ENCODE data around the gene CUL7. TPM values are rescaled to one million over a fixed set of nuclear protein-coding genes. Genes with fewer than 3 reads are reported as not detected.
"Not testable (repeated sequence)": the region's sequence is repeated elsewhere in the genome, so short reads cannot be mapped to it uniquely, and the experiment has no call there.

The CUL7 gene
- total and polyA plus RNA-seq, 9 donors: 9.3 to 29.1 (median 21.6) TPM

DNA sequence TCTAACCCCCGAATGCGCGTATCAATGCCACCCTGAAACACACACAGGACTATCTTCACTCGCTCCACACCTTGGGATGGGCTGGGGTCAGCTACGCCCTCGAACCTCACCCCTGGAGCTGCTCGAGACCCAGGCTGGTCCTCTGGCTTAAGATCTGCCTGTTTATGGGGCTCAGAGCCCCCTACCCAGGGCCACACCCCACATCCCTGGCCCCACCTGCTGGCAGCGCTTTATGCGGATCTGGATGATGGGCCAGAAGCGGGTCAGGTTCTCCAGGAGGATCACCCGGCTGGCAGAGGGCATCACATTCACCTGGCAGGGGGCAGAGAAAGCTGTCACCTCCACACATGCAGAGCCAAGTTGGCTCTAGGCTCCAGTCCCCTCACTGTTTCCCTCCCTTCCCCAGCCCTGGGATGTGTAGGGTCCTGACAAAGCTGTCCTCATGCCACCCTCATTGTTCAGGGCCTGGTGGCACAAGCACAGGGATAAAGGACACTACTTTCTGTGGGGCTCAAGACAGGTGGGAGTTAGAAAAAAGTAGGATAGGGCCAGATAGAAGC lies 8.2 kb downstream of the CUL7 start:
- 88 to 91% (median 90%) methylated on average over 11 of the region's 11 CpGs for WGBS, 3 donors
- H3K4me3 ChIP-seq: no peak overlapping the region
- TF ChIP-seq, protein P1, sequence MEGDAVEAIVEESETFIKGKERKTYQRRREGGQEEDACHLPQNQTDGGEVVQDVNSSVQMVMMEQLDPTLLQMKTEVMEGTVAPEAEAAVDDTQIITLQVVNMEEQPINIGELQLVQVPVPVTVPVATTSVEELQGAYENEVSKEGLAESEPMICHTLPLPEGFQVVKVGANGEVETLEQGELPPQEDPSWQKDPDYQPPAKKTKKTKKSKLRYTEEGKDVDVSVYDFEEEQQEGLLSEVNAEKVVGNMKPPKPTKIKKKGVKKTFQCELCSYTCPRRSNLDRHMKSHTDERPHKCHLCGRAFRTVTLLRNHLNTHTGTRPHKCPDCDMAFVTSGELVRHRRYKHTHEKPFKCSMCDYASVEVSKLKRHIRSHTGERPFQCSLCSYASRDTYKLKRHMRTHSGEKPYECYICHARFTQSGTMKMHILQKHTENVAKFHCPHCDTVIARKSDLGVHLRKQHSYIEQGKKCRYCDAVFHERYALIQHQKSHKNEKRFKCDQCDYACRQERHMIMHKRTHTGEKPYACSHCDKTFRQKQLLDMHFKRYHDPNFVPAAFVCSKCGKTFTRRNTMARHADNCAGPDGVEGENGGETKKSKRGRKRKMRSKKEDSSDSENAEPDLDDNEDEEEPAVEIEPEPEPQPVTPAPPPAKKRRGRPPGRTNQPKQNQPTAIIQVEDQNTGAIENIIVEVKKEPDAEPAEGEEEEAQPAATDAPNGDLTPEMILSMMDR (IDR thresholded peaks at IDR 0.05): no peak
- TF ChIP-seq EP300 (IDR thresholded peaks at IDR 0.05): no peak
- no peak for TF ChIP-seq POLR2A (IDR thresholded peaks at IDR 0.05)
- no peak for DNase-seq
- intact Hi-C loops (cut with DNase I): no loop called here
- no peaks in the 10 kb centered on the region for H3K27me3 ChIP-seq
- H3K4me1 ChIP-seq (ENCODE audit: insufficient read depth): no peaks in the 10 kb centered on the region
- H3K9me3 ChIP-seq: no peaks in the 10 kb centered on the region
- H3K27ac ChIP-seq: no peak overlapping the region
- no peaks in the 10 kb centered on the region for H3K36me3 ChIP-seq

DNA sequence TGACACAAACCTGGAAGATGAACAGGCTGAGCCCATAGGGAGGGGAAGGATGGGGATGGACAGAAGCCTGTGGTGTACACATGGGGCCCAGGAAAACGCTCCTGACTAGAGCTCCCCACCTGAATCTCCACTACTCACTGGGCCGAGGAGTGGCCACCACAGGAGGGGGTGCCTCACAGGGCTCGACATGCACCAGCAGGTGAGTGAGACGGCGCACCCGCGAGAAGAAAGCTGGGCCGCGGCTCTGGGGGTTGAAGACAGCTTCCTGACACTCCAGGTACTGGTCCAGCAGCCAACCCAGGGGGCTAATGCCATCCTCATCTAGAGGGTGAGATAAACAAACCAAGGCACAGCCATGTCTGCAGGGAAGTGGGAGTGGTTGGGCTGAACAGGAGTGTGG lies 10.3 kb downstream of the CUL7 start:
- H3K36me3 ChIP-seq: no peaks in the 10 kb centered on the region

DNA sequence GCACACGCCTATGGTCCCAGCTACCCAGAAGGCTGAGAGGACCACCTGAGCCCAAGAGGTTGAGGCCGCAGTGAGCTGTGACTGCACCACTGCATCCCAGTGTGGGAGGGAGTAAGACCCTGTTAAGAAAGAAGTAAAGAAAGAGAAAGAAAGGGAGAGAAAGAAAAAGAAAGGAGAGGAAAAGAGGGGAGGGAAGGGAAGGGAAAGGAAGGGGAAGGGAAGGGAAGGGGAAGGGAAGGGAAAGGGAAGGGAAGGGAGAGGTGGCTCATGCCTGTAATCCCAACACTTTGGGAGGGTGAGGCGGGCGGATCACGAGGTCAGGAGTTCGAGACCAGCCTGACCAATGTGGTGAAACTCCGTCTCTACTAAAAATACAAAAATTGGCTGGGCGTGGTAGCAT lies 12.2 kb downstream of the CUL7 start:
- H3K4me3 ChIP-seq; H3K36me3 ChIP-seq; H3K9me3 ChIP-seq; H3K27ac ChIP-seq; intact Hi-C loops (cut with DNase I); H3K27me3 ChIP-seq; DNase-seq; H3K4me1 ChIP-seq (ENCODE audit: insufficient read depth): not testable (repeated sequence)
- WGBS, 3 donors: 87 to 93% (median 90%) methylated on average over 8 of the region's 8 CpGs

More for the DNA sequence above, 10.3 kb downstream of the CUL7 start:
- H3K4me1 ChIP-seq (ENCODE audit: insufficient read depth): no peaks in the 10 kb centered on the region
- TF ChIP-seq EP300 (IDR thresholded peaks at IDR 0.05) (no peak), POLR2A (IDR thresholded peaks at IDR 0.05) (no peak)
- H3K4me3 ChIP-seq: no peak overlapping the region
- intact Hi-C loops (cut with DNase I): no loop called here
- DNase-seq: no peak
- H3K9me3 ChIP-seq: no peaks in the 10 kb centered on the region
- H3K27me3 ChIP-seq: no peaks in the 10 kb centered on the region
- 86 to 90% (median 88%) methylated on average over 9 of the region's 9 CpGs for WGBS, 3 donors
- H3K27ac ChIP-seq: no peak overlapping the region

DNA sequence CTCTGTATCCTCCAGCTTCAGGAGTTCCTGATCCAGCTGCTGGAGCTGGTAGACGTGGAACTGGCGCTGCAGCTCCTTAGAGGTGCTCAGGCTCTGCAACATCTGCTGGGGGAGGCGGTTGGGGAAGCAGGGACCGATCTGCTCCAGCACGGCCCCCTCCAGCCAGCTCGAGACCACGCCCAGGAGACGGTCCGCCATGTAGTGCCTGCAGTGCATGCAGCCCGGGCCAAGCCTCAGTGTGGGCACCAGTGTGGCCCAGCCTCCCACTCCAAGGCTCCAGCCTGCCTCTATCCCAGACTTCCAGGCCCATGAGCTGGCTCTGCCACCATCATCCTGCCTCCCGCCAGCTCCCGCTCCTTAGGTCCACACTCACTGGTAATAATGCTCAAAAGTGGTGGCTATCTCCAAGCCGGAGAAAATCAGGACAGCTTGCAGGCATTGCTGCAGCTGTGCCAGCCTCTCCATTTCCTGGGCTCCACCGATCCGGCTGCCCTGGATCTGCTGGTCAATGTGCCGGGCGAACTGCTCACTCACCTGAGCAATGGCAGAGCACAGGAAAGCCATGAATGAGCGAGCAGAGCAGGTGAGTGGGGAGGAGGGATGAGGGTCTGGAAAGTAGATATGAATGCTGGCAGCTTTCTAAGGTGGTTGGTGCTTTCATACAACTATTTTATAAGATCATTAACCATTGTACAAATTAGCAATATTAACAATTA lies 13.0 kb downstream of the CUL7 start:
- intact Hi-C loops (cut with DNase I): no loop called here
- no peaks in the 10 kb centered on the region for H3K27me3 ChIP-seq
- H3K36me3 ChIP-seq: no peaks in the 10 kb centered on the region
- H3K4me3 ChIP-seq: no peak overlapping the region
- DNase-seq: no peak
- H3K9me3 ChIP-seq: no peaks in the 10 kb centered on the region
- TF ChIP-seq EP300 (IDR thresholded peaks at IDR 0.05) (no peak), POLR2A (IDR thresholded peaks at IDR 0.05) (no peak)
- TF ChIP-seq, protein P1 (IDR thresholded peaks at IDR 0.05): no peak
- WGBS, 3 donors: 90 to 95% (median 93%) methylated on average over 18 of the region's 18 CpGs
- H3K4me1 ChIP-seq (ENCODE audit: insufficient read depth): no peaks in the 10 kb centered on the region
- H3K27ac ChIP-seq: no peak overlapping the region

DNA sequence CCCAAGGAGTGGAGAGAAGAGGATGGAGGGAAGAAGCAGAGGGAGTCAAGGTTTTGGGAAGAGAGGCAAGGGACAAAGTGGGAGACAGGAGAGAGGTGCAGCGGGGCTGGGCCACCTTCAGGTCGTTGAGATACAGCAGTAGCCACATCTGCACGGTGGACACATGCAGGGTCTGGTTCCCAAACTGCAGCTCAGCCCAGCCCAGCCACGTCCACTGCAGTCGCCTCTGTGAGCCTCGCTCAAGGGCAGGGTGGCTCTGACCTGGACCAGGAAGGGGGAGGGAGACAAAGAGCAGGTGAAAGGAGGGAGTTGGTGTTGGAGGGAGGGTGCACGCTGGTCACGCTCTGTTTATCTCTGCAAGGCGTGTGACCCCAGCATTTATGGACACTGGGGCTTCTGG lies 14.9 kb downstream of the CUL7 start:
- no peak overlapping the region for H3K27ac ChIP-seq
- no peaks in the 10 kb centered on the region for H3K36me3 ChIP-seq
- WGBS, 3 donors: 74 to 80% (median 78%) methylated on average over 9 of the region's 9 CpGs
- no peaks in the 10 kb centered on the region for H3K27me3 ChIP-seq
- TF ChIP-seq, protein P1 (IDR thresholded peaks at IDR 0.05): no peak
- TF ChIP-seq POLR2A (IDR thresholded peaks at IDR 0.05): no peak
- no peak for TF ChIP-seq EP300 (IDR thresholded peaks at IDR 0.05)
- no peaks in the 10 kb centered on the region for H3K4me1 ChIP-seq (ENCODE audit: insufficient read depth)
- no peak for DNase-seq
- H3K4me3 ChIP-seq: no peak overlapping the region
- intact Hi-C loops (cut with DNase I): no loop called here
- no peaks in the 10 kb centered on the region for H3K9me3 ChIP-seq
